ENCODE data around the gene MAGEA2B.
"Not testable (repeated sequence)": the region's sequence is repeated elsewhere in the genome, so short reads cannot be mapped to it uniquely, and the experiment has no call there.

The MAGEA2B gene

DNA sequence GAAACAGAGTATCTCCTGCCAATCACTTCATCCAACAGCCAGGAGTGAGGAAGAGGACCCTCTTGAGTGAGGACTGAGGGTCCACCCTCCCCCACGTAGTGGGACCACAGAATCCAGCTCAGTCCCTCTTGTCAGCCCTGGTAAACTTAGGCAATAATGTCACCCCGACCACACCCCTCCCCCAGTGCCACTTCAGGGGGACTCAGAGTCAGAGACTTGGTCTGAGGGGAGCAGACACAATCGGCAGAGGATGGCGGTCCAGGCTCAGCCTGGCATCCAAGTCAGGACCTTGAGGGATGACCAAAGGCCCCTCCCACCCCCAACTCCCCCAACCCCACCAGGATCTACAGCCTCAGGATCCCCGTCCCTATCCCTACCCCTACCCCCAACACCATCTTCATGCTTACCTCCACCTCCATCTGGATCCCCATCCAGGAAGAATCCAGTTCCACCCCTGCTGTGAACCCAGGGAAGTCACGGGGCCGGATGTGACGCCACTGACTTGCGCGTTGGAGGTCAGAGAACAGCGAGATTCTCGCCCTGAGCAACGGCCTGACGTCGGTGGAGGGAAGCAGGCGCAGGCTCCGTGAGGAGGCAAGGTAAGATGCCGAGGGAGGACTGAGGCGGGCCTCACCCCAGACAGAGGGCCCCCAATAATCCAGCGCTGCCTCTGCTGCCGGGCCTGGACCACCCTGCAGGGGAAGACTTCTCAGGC lies 19.0 kb downstream of the MAGEA2B start, which contains the start of the genes CSAG1 and MAGEA12:
Gene CSAG1 (minus strand): TSS at position 461 of the 715 bp plus-strand sequence. CDS start 1,261 bp downstream, outside the sequence.
Gene MAGEA12 (plus strand): TSS at position 497 of the 715 bp plus-strand sequence. CDS start 2,405 bp downstream, outside the sequence.
- no peak for DNase-seq (ENCODE audit: low read depth)
- TF ChIP-seq, protein P1, sequence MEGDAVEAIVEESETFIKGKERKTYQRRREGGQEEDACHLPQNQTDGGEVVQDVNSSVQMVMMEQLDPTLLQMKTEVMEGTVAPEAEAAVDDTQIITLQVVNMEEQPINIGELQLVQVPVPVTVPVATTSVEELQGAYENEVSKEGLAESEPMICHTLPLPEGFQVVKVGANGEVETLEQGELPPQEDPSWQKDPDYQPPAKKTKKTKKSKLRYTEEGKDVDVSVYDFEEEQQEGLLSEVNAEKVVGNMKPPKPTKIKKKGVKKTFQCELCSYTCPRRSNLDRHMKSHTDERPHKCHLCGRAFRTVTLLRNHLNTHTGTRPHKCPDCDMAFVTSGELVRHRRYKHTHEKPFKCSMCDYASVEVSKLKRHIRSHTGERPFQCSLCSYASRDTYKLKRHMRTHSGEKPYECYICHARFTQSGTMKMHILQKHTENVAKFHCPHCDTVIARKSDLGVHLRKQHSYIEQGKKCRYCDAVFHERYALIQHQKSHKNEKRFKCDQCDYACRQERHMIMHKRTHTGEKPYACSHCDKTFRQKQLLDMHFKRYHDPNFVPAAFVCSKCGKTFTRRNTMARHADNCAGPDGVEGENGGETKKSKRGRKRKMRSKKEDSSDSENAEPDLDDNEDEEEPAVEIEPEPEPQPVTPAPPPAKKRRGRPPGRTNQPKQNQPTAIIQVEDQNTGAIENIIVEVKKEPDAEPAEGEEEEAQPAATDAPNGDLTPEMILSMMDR (IDR thresholded peaks at IDR 0.05; ENCODE audit: low read length, missing control alignments) = no peak
- no peak within 1 kb of the TSS for H3K4me3 ChIP-seq (replicated peaks; ENCODE audit: low read depth, low read length)

DNA sequence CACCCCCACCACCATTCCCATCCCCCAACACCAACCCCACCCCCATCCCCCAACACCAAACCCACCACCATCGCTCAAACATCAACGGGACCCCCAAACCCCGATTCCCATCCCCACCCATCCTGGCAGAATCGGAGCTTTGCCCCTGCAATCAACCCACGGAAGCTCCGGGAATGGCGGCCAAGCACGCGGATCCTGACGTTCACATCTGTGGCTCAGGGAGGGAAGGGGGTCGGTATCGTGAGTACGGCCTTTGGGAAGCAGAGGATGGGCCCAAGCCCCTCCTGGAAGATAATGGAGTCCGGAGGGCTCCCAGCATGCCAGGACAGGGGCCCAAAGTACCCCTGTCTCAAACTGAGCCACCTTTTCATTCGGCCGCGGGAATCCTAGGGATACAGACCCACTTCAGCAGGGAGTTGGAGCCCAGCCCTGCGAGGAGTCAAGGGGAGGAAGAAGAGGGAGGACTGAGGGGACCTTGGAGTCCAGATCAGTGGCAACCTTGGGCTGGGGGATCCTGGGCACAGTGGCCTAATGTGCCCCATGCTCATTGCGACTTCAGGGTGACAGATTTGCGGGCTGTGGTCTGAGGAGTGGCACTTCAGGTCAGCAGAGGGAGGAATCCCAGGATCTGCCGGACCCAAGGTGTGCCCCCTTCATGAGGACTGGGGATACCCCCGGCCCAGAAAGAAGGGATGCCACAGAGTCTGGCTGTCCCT lies 19.9 kb downstream of the MAGEA2B start:
- not testable (repeated sequence) for H3K4me3 ChIP-seq (replicated peaks; ENCODE audit: low read depth, low read length); DNase-seq (ENCODE audit: low read depth)

DNA sequence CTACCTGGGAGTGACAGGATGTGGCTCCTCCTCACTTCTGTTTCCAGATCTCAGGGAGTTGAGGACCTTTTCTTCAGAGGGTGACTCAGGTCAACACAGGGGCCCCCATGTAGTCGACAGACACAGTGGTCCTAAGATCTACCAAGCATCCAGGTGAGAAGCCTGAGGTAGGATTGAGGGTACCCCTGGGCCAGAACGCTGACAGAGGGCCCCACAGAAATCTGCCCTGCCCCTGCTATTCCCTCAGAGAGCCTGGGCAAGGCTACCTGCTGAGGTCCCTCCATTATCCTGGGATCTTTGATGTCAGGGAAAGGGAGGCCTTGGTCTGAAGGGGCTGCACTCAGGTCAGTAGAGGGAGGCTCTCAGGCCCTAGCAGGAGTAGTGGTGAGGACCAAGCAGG lies 20.7 kb downstream of the MAGEA2B start:
- TF ChIP-seq, protein P1 (IDR thresholded peaks at IDR 0.05; ENCODE audit: low read length, missing control alignments) = no peak
- no peak for DNase-seq (ENCODE audit: low read depth)
- H3K4me3 ChIP-seq (replicated peaks; ENCODE audit: low read depth, low read length) = no peak overlapping the region

DNA sequence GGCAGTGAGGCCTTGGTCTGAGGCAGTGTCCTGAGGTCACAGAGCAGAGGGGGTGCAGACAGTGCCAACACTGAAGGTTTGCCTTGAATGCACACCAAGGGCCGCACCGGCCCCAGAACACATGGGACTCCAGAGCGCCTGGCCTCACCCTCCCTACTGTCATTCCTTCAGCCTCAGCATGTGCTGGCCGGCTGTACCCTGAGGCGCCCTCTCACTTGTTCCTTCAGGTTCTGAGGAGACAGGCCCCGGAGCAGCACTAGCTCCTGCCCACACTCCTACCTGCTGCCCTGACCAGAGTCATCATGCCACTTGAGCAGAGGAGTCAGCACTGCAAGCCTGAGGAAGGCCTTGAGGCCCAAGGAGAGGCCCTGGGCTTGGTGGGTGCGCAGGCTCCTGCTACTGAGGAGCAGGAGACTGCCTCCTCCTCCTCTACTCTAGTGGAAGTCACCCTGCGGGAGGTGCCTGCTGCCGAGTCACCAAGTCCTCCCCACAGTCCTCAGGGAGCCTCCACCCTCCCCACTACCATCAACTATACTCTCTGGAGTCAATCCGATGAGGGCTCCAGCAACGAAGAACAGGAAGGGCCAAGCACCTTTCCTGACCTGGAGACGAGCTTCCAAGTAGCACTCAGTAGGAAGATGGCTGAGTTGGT lies 21.6 kb downstream of the MAGEA2B start:
- TF ChIP-seq, protein P1 (IDR thresholded peaks at IDR 0.05; ENCODE audit: low read length, missing control alignments) = no peak
- H3K4me3 ChIP-seq (replicated peaks; ENCODE audit: low read depth, low read length) = no peak overlapping the region
- no peak for DNase-seq (ENCODE audit: low read depth)

DNA sequence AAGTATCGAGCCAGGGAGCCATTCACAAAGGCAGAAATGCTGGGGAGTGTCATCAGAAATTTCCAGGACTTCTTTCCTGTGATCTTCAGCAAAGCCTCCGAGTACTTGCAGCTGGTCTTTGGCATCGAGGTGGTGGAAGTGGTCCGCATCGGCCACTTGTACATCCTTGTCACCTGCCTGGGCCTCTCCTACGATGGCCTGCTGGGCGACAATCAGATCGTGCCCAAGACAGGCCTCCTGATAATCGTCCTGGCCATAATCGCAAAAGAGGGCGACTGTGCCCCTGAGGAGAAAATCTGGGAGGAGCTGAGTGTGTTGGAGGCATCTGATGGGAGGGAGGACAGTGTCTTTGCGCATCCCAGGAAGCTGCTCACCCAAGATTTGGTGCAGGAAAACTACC lies 22.1 kb downstream of the MAGEA2B start:
- not testable (repeated sequence) for H3K4me3 ChIP-seq (replicated peaks; ENCODE audit: low read depth, low read length); DNase-seq (ENCODE audit: low read depth)

DNA sequence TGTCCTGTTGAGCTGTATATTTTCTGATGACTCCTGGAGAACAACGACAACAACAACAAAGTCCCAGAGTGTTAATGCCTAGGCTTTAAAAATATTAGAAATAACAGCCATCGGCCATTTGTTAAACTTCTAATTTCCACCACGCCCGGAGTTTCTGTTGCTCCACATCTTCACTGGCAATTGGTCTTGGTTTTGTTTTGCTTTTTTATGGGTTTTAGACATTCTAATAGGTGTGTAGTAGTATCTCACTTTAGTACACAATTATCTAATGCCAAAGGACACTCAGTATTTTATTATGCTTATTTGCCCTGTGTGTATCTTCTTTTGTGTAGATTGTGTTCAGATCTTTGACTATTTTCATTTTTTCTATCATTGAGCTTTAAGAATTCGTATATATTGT lies 24.1 kb downstream of the MAGEA2B start:
- DNase-seq (ENCODE audit: low read depth) = no peak
- TF ChIP-seq, protein P1 (IDR thresholded peaks at IDR 0.05; ENCODE audit: low read length, missing control alignments) = no peak
- H3K4me3 ChIP-seq (replicated peaks; ENCODE audit: low read depth, low read length) = no peak overlapping the region

DNA sequence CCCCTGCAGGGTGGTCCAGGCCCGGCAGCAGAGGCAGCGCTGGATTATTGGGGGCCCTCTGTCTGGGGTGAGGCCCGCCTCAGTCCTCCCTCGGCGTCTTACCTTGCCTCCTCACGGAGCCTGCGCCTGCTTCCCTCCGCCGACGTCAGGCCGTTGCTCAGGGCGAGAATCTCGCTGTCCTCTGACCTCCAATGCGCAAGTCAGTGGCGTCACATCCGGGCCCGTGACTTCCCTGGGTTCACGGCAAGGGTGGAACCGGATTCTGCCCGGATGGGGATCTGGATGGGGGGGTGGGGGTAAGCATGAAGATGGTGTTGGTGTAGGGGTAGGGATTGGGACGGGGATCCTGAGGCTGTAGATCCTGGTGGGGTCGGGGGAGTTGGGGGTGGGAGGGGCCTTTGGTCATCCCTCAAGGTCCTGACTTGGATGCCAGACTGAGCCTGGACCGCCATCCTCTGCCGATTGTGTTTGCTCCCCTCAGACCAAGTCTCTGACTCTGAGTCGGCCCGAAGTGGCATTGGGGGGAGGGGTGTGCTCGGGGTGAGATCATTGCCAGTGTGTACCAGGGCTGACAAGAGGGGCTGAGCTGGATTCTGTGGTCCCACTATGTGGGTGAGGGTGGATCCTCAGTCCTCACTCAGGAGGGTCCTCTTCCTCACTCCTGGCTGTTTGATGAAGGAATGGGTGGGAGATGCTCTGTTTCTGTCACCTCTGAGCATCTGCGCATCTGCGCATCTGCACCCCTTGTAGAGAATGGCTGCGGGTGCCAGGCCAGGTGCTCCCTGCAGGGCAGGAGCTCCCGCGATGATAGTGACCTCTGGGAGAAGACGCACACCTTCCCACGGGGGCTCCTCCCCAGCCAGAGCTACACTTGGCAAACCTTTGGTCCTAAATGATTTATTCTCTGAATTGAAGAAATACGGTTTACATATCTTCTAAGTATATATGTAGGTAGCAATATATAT lies 39.5 kb downstream of the MAGEA2B start, which contains the start of gene MAGEA2:
Gene MAGEA2 (minus strand): TSS at position 157 of the 965 bp plus-strand sequence. CDS start 2,479 bp downstream, outside the sequence.
- not testable (repeated sequence) for DNase-seq (ENCODE audit: low read depth); H3K4me3 ChIP-seq (replicated peaks; ENCODE audit: low read depth, low read length)

DNA sequence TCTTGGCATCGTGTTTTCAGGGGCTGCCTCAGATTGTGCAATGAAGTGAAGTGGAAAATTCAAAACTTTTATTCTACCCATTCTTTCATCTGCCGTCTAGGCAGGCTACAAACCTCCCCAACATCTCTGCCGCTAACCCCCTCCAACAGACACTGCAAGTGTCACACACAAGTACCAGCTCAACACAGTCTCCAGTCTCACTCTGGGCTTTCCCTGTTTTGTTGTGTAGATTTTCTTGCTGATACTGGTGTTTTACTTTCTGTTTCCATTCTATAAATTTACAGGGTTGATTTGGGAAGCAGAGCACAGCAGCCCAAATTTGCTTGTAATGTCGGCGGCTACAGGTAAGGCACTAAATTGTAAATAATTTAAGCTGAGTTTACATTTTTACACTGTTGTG lies 40.4 kb downstream of the MAGEA2B start:
- not testable (repeated sequence) for DNase-seq (ENCODE audit: low read depth); H3K4me3 ChIP-seq (replicated peaks; ENCODE audit: low read depth, low read length)

DNA sequence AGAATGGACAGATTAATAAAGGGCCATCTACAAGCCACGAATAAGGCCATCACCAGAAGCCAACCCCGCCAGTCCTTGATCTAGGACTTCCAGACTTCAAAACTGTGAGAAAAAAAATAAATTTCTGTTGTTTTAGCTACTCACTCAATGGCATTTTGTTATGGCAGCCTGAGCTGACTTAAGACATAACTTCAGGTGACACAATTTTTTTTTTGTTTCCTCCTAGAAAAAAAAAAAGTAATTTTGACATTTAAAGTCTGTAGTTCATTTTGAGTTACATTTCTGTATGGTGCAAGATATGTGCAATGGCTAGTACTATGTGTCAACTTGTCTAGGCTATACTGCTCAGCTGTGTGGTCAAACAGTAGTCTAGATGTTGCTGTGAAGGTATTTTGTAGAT lies 44.5 kb downstream of the MAGEA2B start, which contains the start of gene CSAG3:
Gene CSAG3 (plus strand): TSS at position 301 of the 400 bp plus-strand sequence.
- not testable (repeated sequence) for H3K4me3 ChIP-seq (replicated peaks; ENCODE audit: low read depth, low read length); DNase-seq (ENCODE audit: low read depth)

DNA sequence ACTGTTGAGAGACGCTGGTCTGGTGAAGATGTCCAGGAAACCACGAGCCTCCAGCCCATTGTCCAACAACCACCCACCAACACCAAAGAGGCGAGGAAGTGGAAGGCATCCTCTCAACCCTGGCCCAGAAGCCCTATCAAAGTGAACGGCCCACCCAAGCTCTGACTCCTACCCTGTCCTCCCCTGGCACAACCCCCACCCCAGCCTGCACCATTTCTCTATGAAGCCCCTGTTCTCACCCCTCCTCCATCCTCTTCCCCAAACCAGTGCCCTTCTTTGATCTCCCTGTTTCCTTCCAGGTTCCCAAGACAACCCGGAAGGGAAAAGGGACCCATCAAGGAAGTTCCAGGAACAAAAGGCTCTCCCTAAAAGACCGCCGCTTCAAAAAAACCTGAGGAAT lies 45.1 kb downstream of the MAGEA2B start:
- not testable (repeated sequence) for DNase-seq (ENCODE audit: low read depth); H3K4me3 ChIP-seq (replicated peaks; ENCODE audit: low read depth, low read length)

DNA sequence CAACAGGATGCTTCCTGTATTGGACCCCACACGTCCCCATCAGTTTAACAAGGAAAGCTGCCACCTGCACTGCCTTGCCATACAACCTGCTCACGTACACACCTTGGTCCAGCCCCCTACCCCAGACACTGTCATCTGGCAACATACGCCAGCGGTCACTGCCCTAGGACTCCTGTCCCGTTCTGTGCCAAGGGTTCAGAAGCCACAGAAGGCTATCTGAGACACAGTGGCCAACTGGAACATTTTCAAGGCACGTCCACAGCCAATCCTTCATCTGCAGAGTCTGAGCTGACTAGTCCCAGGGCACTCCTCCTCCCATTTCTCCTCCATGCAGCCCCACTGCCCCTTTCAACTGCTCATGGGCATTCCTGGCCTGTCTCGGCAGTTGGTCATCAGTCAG lies 47.2 kb downstream of the MAGEA2B start:
- DNase-seq (ENCODE audit: low read depth); H3K4me3 ChIP-seq (replicated peaks; ENCODE audit: low read depth, low read length): not testable (repeated sequence)

DNA sequence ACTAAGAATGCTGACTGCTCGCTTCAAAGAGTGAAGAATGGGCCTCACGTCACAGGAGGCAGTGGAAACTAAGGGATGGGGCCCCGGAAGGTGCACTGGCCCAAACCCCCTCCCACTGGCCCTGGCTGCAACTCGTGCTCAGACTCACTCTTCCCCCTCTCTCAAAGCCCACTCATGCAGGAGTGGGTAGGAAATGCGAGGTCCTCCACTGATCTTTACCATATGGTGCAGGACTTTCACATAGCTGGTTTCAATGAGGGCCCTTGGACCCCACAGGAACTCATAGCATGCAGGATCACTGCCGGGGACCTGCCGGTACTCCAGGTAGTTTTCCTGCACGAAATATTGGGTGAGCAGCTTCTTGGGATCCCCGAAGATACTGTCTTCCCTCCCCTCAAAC lies 52.1 kb downstream of the MAGEA2B start:
- DNase-seq (ENCODE audit: low read depth) = not testable (repeated sequence)

More for the DNA sequence above, 52.1 kb downstream of the MAGEA2B start:
- not testable (repeated sequence) for H3K4me3 ChIP-seq (replicated peaks; ENCODE audit: low read depth, low read length)

All from fibroblast of pulmonary artery (primary cell).